ENCODE measurements around the gene GRM4. TPM values are rescaled to one million over a fixed set of nuclear protein-coding genes. Genes with fewer than 3 reads are reported as not detected.

GRM4 gene
- total and polyA plus RNA-seq, 10 of the 15 experiments (the other 5 are each of a cell fraction or from before 2014, with no cell fraction given), result 0.01 to 0.31 (median 0.05) TPM; not detected in 2

GRCh38 chr6:34061348-34061747, 84.5 kb downstream of the GRM4 start:
- no TSS peak for BruUV-seq (replicated peaks)
- CTCF ChIA-PET, result no interaction called here
- RAD21 ChIA-PET (ENCODE audit: unreplicated experiment), result no interaction called here
- H3K27me3 ChIP-seq (replicated peaks in 1 of 2; ENCODE audit: control insufficient read depth in 2 of 2, insufficient read depth in 2 of 2, low read length in 1 of 2), result peaks cover 2 to 3% of the 10 kb centered on the region in 2 experiments; a peak in 3 of 4 replicates
- no peaks in the 10 kb centered on the region for H3K9me3 ChIP-seq (replicated peaks; ENCODE audit: control insufficient read depth, insufficient read depth, low read length)
- H4K20me1 ChIP-seq (ENCODE audit: control insufficient read depth, insufficient read depth), result no peaks in the 10 kb centered on the region
- no peak overlapping the region for H3K9ac ChIP-seq (ENCODE audit: control insufficient read depth, insufficient read depth, low read length)
- SMC1A ChIA-PET (ENCODE audit: uncharacterized antibody, unreplicated experiment), result no interaction called here
- intact Hi-C loops (cut with micrococcal nuclease; ENCODE audit: unreplicated experiment), result no loop called here
- H3K4me1 ChIP-seq (ENCODE audit: control insufficient read depth, insufficient read depth, low read length), result no peaks in the 10 kb centered on the region
- TF ChIP-seq ZNF207 (IDR thresholded peaks at IDR 0.05; ENCODE audit: borderline replicate concordance) (no peak), SMAD1 (IDR thresholded peaks at IDR 0.05; ENCODE audit: low read depth, partially characterized antibody) (no peak), CEBPZ (IDR thresholded peaks at IDR 0.05; ENCODE audit: low read depth, low read length) (no peak), EED (IDR thresholded peaks at IDR 0.05; ENCODE audit: low read depth) (no peak), EZH2 (IDR thresholded peaks at IDR 0.05; ENCODE audit: borderline replicate concordance, control insufficient read depth, low read depth, low read length) (no peak), TBL1XR1 (IDR thresholded peaks at IDR 0.05; ENCODE audit: low read depth, low read length) (no peak), MXI1 (IDR thresholded peaks at IDR 0.05; ENCODE audit: low read depth, low read length) (no peak)
- H3K4me3 ChIP-seq, result no peak overlapping the region
- DNase-seq (ENCODE audit: low read depth, low spot score), result no peak
- H3K36me3 ChIP-seq (ENCODE audit: control insufficient read depth in 2 of 2, insufficient read depth in 2 of 2, low read length in 1 of 2), result no peaks in the 10 kb centered on the region
- in situ Hi-C loops (cut with MboI), result no loop called here
- H2AFZ ChIP-seq (ENCODE audit: control insufficient read depth, low read depth, low read length), result no peak overlapping the region
- FAIRE-seq, result no peak
- H3K4me2 ChIP-seq (ENCODE audit: control insufficient read depth, insufficient read depth), result no peak overlapping the region
- no peak overlapping the region for H3K27ac ChIP-seq (ENCODE audit: control insufficient read depth, insufficient read depth)
- POLR2A ChIA-PET, result no interaction called here
- no peak for ATAC-seq
- 25% methylated on average over 3 of the region's 3 CpGs for WGBS (ENCODE audit: insufficient coverage, insufficient replicate concordance, low lambda C conversion rate, missing lambda C conversion rate)
- no peaks in the 10 kb centered on the region for H3K79me2 ChIP-seq (ENCODE audit: control insufficient read depth, insufficient read depth, low read length)

All from GM12878 (cell line).